ENCODE results near the gene RAD51B. TPM values are rescaled to one million over a fixed set of nuclear protein-coding genes. Genes with fewer than 3 reads are reported as not detected.

RAD51B gene
- polyA plus RNA-seq, 1 donor (not counting 4 experiments of a cell fraction or from before 2014, with no cell fraction given), result 13.3 TPM

- no peak for FAIRE-seq
- no peak overlapping the region for H3K4me3 ChIP-seq (ENCODE audit: control insufficient read depth in 2 of 3, extremely low read depth in 1 of 3, insufficient read depth in 2 of 3, low read depth in 1 of 3, low read length in 3 of 3)
- no peak for TF ChIP-seq EZH2 (IDR thresholded peaks at IDR 0.05; ENCODE audit: low read length)
- no peak for TF ChIP-seq CTCF (optimal IDR thresholded peaks at IDR 0.05 in 1 of 3, IDR thresholded peaks at IDR 0.05 in 1 of 3, conservative IDR thresholded peaks at IDR 0.05 in 1 of 3; ENCODE audit: extremely low read depth in 1 of 3, insufficient read depth in 2 of 3, low read length in 3 of 3)
- H3K9me1 ChIP-seq (ENCODE audit: control insufficient read depth, extremely low read depth, insufficient read depth, low read length), result no peaks in the 10 kb centered on the region
- H3K9me3 ChIP-seq (ENCODE audit: control insufficient read depth, low read depth, low read length), result no peaks in the 10 kb centered on the region
- no peak overlapping the region for H2AFZ ChIP-seq (ENCODE audit: control insufficient read depth, low read length)
- no peak overlapping the region for H3K4me2 ChIP-seq (ENCODE audit: control insufficient read depth, extremely low read depth, insufficient read depth, low read depth, low read length)
- no peak overlapping the region for H3K9ac ChIP-seq (ENCODE audit: control insufficient read depth, extremely low read depth, insufficient read depth, low read length)
- H3K27ac ChIP-seq (ENCODE audit: control insufficient read depth, insufficient read depth, low read length), result no peak overlapping the region
- H4K20me1 ChIP-seq (ENCODE audit: control insufficient read depth, extremely low read depth, insufficient read depth, low read length), result no peaks in the 10 kb centered on the region
- dilution Hi-C loops (cut with MboI; ENCODE audit: extremely low pct_ligation_motif_present, low sequenced_read_pairs), result no loop called here
- H3K27me3 ChIP-seq (ENCODE audit: control insufficient read depth, extremely low read depth, insufficient read depth, low read length), result no peaks in the 10 kb centered on the region
- H3K36me3 ChIP-seq (ENCODE audit: control insufficient read depth in 2 of 2, extremely low read depth in 1 of 2, insufficient read depth in 2 of 2, low read length in 2 of 2), result peaks cover 17 to 36% of the 10 kb centered on the region in 2 experiments
- no peaks in the 10 kb centered on the region for H3K4me1 ChIP-seq (ENCODE audit: control insufficient read depth, extremely low read depth, insufficient read depth, low read length)
- no peaks in the 10 kb centered on the region for H3K79me2 ChIP-seq (ENCODE audit: control insufficient read depth, insufficient read depth, low read length)
- DNase-seq (ENCODE audit: low read depth, low spot score), result no peak
These were observed 42.8 kb upstream of the RAD51B start for GRCh38 chr14:67776653-67777322.

GRCh38 chr14:67778792-67779191, 40.8 kb upstream of the RAD51B start:
- Histone ChIP-seq H3K27me3 (ENCODE audit: control insufficient read depth, extremely low read depth, insufficient read depth, low read length) (no peaks in the 10 kb centered on the region), H3K4me1 (ENCODE audit: control insufficient read depth, extremely low read depth, insufficient read depth, low read length) (no peaks in the 10 kb centered on the region), H3K9me3 (ENCODE audit: control insufficient read depth, low read depth, low read length) (no peaks in the 10 kb centered on the region), H3K4me3 (ENCODE audit: control insufficient read depth in 2 of 3, extremely low read depth in 1 of 3, insufficient read depth in 2 of 3, low read depth in 1 of 3, low read length in 3 of 3) (no peak overlapping the region), H3K79me2 (ENCODE audit: control insufficient read depth, insufficient read depth, low read length) (no peaks in the 10 kb centered on the region), H3K27ac (ENCODE audit: control insufficient read depth, insufficient read depth, low read length) (no peak overlapping the region), H2AFZ (ENCODE audit: control insufficient read depth, low read length) (no peak overlapping the region), H3K9me1 (ENCODE audit: control insufficient read depth, extremely low read depth, insufficient read depth, low read length) (no peaks in the 10 kb centered on the region), H3K36me3 (ENCODE audit: control insufficient read depth in 2 of 2, extremely low read depth in 1 of 2, insufficient read depth in 2 of 2, low read length in 2 of 2) (peaks cover 23 to 40% of the 10 kb centered on the region in 2 experiments), H3K9ac (ENCODE audit: control insufficient read depth, extremely low read depth, insufficient read depth, low read length) (no peak overlapping the region), H4K20me1 (ENCODE audit: control insufficient read depth, extremely low read depth, insufficient read depth, low read length) (no peaks in the 10 kb centered on the region), H3K4me2 (ENCODE audit: control insufficient read depth, extremely low read depth, insufficient read depth, low read depth, low read length) (no peak overlapping the region)
- TF ChIP-seq EZH2 (IDR thresholded peaks at IDR 0.05; ENCODE audit: low read length) (no peak), CTCF (optimal IDR thresholded peaks at IDR 0.05 in 1 of 3, IDR thresholded peaks at IDR 0.05 in 1 of 3, conservative IDR thresholded peaks at IDR 0.05 in 1 of 3; ENCODE audit: extremely low read depth in 1 of 3, insufficient read depth in 2 of 3, low read length in 3 of 3) (no peak)
- dilution Hi-C loops (cut with MboI; ENCODE audit: extremely low pct_ligation_motif_present, low sequenced_read_pairs), result no loop called here
- no peak for DNase-seq (ENCODE audit: low read depth, low spot score)
- no peak for FAIRE-seq

Data from keratinocyte (primary cell).